PC-3 (cell line): ENCODE measurements around the gene IGFBP4.

Experiments used
- CTCF ChIP-seq: fragments of 300-600 bp; sonication (generic); conservative IDR thresholded peaks from 2 replicates; pipeline ENCODE4 v1.5.1; 2017; ENCODE audit warnings: antibody characterized with exemption, low read depth, mild to moderate bottlenecking, low read length
- EZH2 ChIP-seq: fragments of 300-600 bp; sonication (generic); IDR thresholded peaks from one replicate; pipeline ENCODE4 v1.6.1; 2017; ENCODE audit warnings: antibody characterized with exemption, mild to moderate bottlenecking, low read length; ENCODE audit not compliant: unreplicated experiment
- EZH2phosphoT487 ChIP-seq: fragments of 300-600 bp; sonication (generic); IDR thresholded peaks from 2 replicates; pipeline ENCODE4 v1.6.1; 2018; ENCODE audit warnings: mild to moderate bottlenecking, antibody characterized with exemption, low read length, borderline replicate concordance

- no peak for TF ChIP-seq CTCF
- no peak for TF ChIP-seq EZH2
- TF ChIP-seq EZH2phosphoT487 = no peak
Measured at GRCh38 chr17:40490289-40490853, 47.1 kb downstream of the IGFBP4 start.
